Thyroid gland (tissue), 4 donors: ENCODE results near the gene KCTD6.

ENCODE experiments used
- CTCF ChIP-seq, 6 experiments: fragments of 200-600 bp in 3 of 6; fragments of 450-650 bp in 3 of 6; sonication (generic) in 3 of 6; IDR thresholded peaks; one replicate each; pipeline ENCODE4 v1.5.1; 2016 to 2019; ENCODE audit warnings: antibody characterized with exemption in 6 of 6, mild to moderate bottlenecking in 2 of 6, inconsistent platforms in 1 of 6, moderate library complexity in 1 of 6
- POLR2A ChIP-seq, 2 donors: fragments of 450-650 bp; IDR thresholded peaks; one replicate each; pipeline ENCODE4 v1.6.1; 2017; ENCODE audit warnings: antibody characterized with exemption in 2 of 2, mild to moderate bottlenecking in 2 of 2, moderate library complexity in 1 of 2

- TF ChIP-seq POLR2A (IDR thresholded peaks at IDR 0.05) (no peak), CTCF (IDR thresholded peaks at IDR 0.05) (no peak)
These were observed 5.2 kb downstream of the KCTD6 start for GRCh38 chr3:58497097-58497496.
